IMR-90 (cell line): ENCODE results near the gene BCAS3. TPM values are rescaled to one million over a fixed set of nuclear protein-coding genes. Genes with fewer than 3 reads are reported as not detected.

Experiments used
- ATAC-seq: fragments of 200-7000 bp; cut with Tn5 transposase; 2 replicates; pipeline ENCODE4 v1.9.1; 2020; ENCODE audit warnings: low read depth, mild to moderate bottlenecking, moderate library complexity
- BruUV-seq: library from RNA; stranded (reverse); fragments of 400-500 nt; replicated peaks from 2 replicates; lab custom pipeline; 2021; lab: Mats Ljungman, UMichigan
- CTCF ChIA-PET: fragments of 300-600 bp; formaldehyde crosslinking; extraction: SDS; loops from one replicate; lab custom pipeline; 2021; ENCODE audit warnings: antibody characterized with exemption; lab: Yijun Ruan, JAX
- POLR2A ChIA-PET: fragments of 300-600 bp; sonication (Branson Sonifier 250); formaldehyde crosslinking; loops from one replicate; lab custom pipeline; 2022; ENCODE audit warnings: antibody characterized with exemption; ENCODE audit not compliant: unreplicated experiment; lab: Charles Lee
- DNase-seq: peaks from one replicate; pipeline ENCODE4 v3.0.0; 2013
- H2AFZ ChIP-seq: replicated peaks from 2 replicates; pipeline ENCODE3; 2013; ENCODE audit warnings: low read length, mild to moderate bottlenecking; ENCODE audit not compliant: poor library complexity
- H2AK5ac ChIP-seq: 2 replicates; pipeline ENCODE4 v1.6.1; 2013; ENCODE audit warnings: low read depth, low read length, inconsistent platforms
- H2AK9ac ChIP-seq: replicated peaks from 2 replicates; pipeline ENCODE3; 2013; ENCODE audit warnings: mild to moderate bottlenecking, low read depth, low read length, moderate library complexity; ENCODE audit not compliant: poor library complexity
- H2BK120ac ChIP-seq: 2 replicates; pipeline ENCODE4 v1.6.1; 2013; ENCODE audit warnings: low read depth, low read length, inconsistent platforms
- H2BK15ac ChIP-seq: 3 replicates; pipeline ENCODE4 v1.6.1; 2013; ENCODE audit warnings: low read depth, low read length, inconsistent platforms
- H2BK20ac ChIP-seq: 2 replicates; pipeline ENCODE4 v1.6.1; 2013; ENCODE audit warnings: low read depth, mild to moderate bottlenecking, inconsistent platforms, low read length, moderate library complexity
- H2BK5ac ChIP-seq: 2 replicates; pipeline ENCODE4 v1.6.1; 2013; ENCODE audit warnings: mild to moderate bottlenecking, low read depth, low read length, inconsistent platforms; ENCODE audit not compliant: poor library complexity, severe bottlenecking
- H3K14ac ChIP-seq: replicated peaks from 2 replicates; pipeline ENCODE4 v1.6.1; 2013; ENCODE audit warnings: low read depth, low read length, inconsistent platforms
- H3K18ac ChIP-seq: 2 replicates; pipeline ENCODE4 v1.6.1; 2013; ENCODE audit warnings: low read depth, low read length, control low read depth
- H3K23ac ChIP-seq: 2 replicates; pipeline ENCODE4 v1.6.1; 2013; ENCODE audit warnings: low read depth, low read length, inconsistent platforms
- H3K27ac ChIP-seq: 2 replicates; pipeline ENCODE4 v1.5.1; 2013; ENCODE audit warnings: mild to moderate bottlenecking, control low read depth, low read length; ENCODE audit not compliant: insufficient read depth
- H3K27me3 ChIP-seq: 2 replicates; pipeline ENCODE4 v1.6.1; 2013; ENCODE audit warnings: low read length; ENCODE audit not compliant: control insufficient read depth, insufficient read depth
- H3K36me3 ChIP-seq: 2 replicates; pipeline ENCODE4 v1.6.1; 2013; ENCODE audit warnings: low read length, mixed read lengths; ENCODE audit not compliant: control insufficient read depth, insufficient read depth
- H3K4ac ChIP-seq: 2 replicates; pipeline ENCODE4 v1.6.1; 2013; ENCODE audit warnings: low read depth, low read length, inconsistent platforms
- H3K4me1 ChIP-seq: 2 replicates; pipeline ENCODE4 v1.6.1; 2013; ENCODE audit warnings: low read length, mixed read lengths; ENCODE audit not compliant: control insufficient read depth, insufficient read depth
- H3K4me2 ChIP-seq: 2 replicates; pipeline ENCODE4 v1.6.1; 2013; ENCODE audit warnings: low read depth, mild to moderate bottlenecking, control low read depth, low read length, moderate library complexity
- H3K4me3 ChIP-seq: 2 replicates; pipeline ENCODE4 v1.5.1; 2013; ENCODE audit warnings: low read depth, mild to moderate bottlenecking, control low read depth, low read length, moderate library complexity; ENCODE audit not compliant: insufficient read depth
- H3K56ac ChIP-seq: 2 replicates; pipeline ENCODE4 v1.6.1; 2013; ENCODE audit warnings: low read length, inconsistent platforms; ENCODE audit not compliant: insufficient read depth; ENCODE audit errors: extremely low read depth
- H3K79me1 ChIP-seq, 2 experiments: 2 replicates each; pipeline ENCODE4 v1.6.1; 2013; ENCODE audit warnings: low read length in 2 of 2, inconsistent platforms in 1 of 2, low read depth in 1 of 2
- H3K9ac ChIP-seq: 2 replicates; pipeline ENCODE4 v1.6.1; 2013; ENCODE audit warnings: low read depth, low read length, control low read depth
- H3K9me1 ChIP-seq: 2 replicates; pipeline ENCODE4 v1.6.1; 2013; ENCODE audit warnings: low read length, inconsistent platforms; ENCODE audit not compliant: insufficient read depth
- H3K9me3 ChIP-seq: 2 replicates; pipeline ENCODE4 v1.6.1; 2013; ENCODE audit warnings: low read length; ENCODE audit not compliant: control insufficient read depth, insufficient read depth
- H4K20me1 ChIP-seq: 2 replicates; pipeline ENCODE4 v1.6.1; 2013; ENCODE audit warnings: low read length, inconsistent platforms; ENCODE audit not compliant: insufficient read depth
- H4K5ac ChIP-seq: 2 replicates; pipeline ENCODE4 v1.6.1; 2013; ENCODE audit warnings: mild to moderate bottlenecking, low read depth, low read length, control low read depth
- H4K8ac ChIP-seq, 2 experiments: 2 replicates each; pipeline ENCODE4 v1.6.1; 2013; ENCODE audit warnings: low read depth in 2 of 2, low read length in 2 of 2, control low read depth in 1 of 2, inconsistent platforms in 1 of 2
- H4K91ac ChIP-seq: 2 replicates; pipeline ENCODE4 v1.6.1; 2013; ENCODE audit warnings: low read depth, low read length, inconsistent platforms; ENCODE audit not compliant: insufficient read depth
- BHLHE40 ChIP-seq: fragments of 150-350 bp; IDR thresholded peaks from 2 replicates; pipeline ENCODE4 v1.6.1; 2016; ENCODE audit warnings: mild to moderate bottlenecking, low read depth, low read length
- CEBPB ChIP-seq: IDR thresholded peaks from 2 replicates; pipeline ENCODE4 v1.6.1; 2012; ENCODE audit warnings: low read depth, low read length, improper control_type of control experiment
- CHD1 ChIP-seq: IDR thresholded peaks from 2 replicates; pipeline ENCODE4 v1.6.1; 2012; ENCODE audit warnings: low read depth, low read length, improper control_type of control experiment
- CTCF ChIP-seq: conservative IDR thresholded peaks from 2 replicates; pipeline ENCODE4 v1.5.1; 2012; ENCODE audit warnings: mild to moderate bottlenecking, low read depth, low read length, improper control_type of control experiment
- ELK1 ChIP-seq: fragments of 150-350 bp; IDR thresholded peaks from 2 replicates; pipeline ENCODE4 v1.6.1; 2016; ENCODE audit warnings: low read depth, mild to moderate bottlenecking, low read length, moderate library complexity, borderline replicate concordance
- FOS ChIP-seq: fragments of 150-350 bp; IDR thresholded peaks from 2 replicates; pipeline ENCODE4 v1.6.1; 2016; ENCODE audit warnings: low read depth, low read length
- MAFK ChIP-seq: IDR thresholded peaks from 2 replicates; pipeline ENCODE4 v1.6.1; 2012; ENCODE audit warnings: low read depth, low read length, improper control_type of control experiment
- MAZ ChIP-seq: IDR thresholded peaks from 2 replicates; pipeline ENCODE4 v1.6.1; 2012; ENCODE audit warnings: low read depth, mild to moderate bottlenecking, low read length, improper control_type of control experiment, moderate library complexity, borderline replicate concordance
- MXI1 ChIP-seq: IDR thresholded peaks from 2 replicates; pipeline ENCODE4 v1.6.1; 2012; ENCODE audit warnings: low read depth, mild to moderate bottlenecking, low read length, moderate library complexity, borderline replicate concordance
- NFE2L2 ChIP-seq: fragments of 150-350 bp; IDR thresholded peaks from 2 replicates; pipeline ENCODE4 v1.6.1; 2016; ENCODE audit warnings: low read depth, mild to moderate bottlenecking, low read length
- POLR2A ChIP-seq: IDR thresholded peaks from 2 replicates; pipeline ENCODE4 v1.6.1; 2012; ENCODE audit warnings: mild to moderate bottlenecking, low read depth, low read length
- RAD21 ChIP-seq: IDR thresholded peaks from 2 replicates; pipeline ENCODE4 v1.6.1; 2012; ENCODE audit warnings: low read length, improper control_type of control experiment
- RCOR1 ChIP-seq: IDR thresholded peaks from 2 replicates; pipeline ENCODE4 v1.6.1; 2012; ENCODE audit warnings: mild to moderate bottlenecking, low read length, improper control_type of control experiment; ENCODE audit not compliant: insufficient replicate concordance
- RFX5 ChIP-seq: IDR thresholded peaks from 2 replicates; pipeline ENCODE4 v1.8.0; 2012; ENCODE audit warnings: low read depth, mild to moderate bottlenecking, low read length, moderate library complexity
- SMC3 ChIP-seq: fragments of 150-350 bp; IDR thresholded peaks from 2 replicates; pipeline ENCODE4 v1.6.1; 2016; ENCODE audit warnings: low read depth, mild to moderate bottlenecking, antibody characterized with exemption, low read length, moderate library complexity
- USF2 ChIP-seq: fragments of 150-350 bp; IDR thresholded peaks from 2 replicates; pipeline ENCODE4 v1.6.1; 2017; ENCODE audit warnings: mild to moderate bottlenecking, antibody characterized with exemption, low read length, low read depth
- WGBS, 2 experiments: methylation state at CpG; one replicate each; pipeline versions ENCODE4 v1.1.5 to v1.1.7; 2013; ENCODE audit warnings: missing lambda C conversion rate in 2 of 2; ENCODE audit not compliant: insufficient read length in 1 of 2; ENCODE audit errors: extremely low coverage in 2 of 2; 5-methylcytosine and 5-hydroxymethylcytosine counted together
- dilution Hi-C: fragments of 300-500 bp; cut with HindIII; formaldehyde crosslinking; loops from one replicate; pipeline ENCODE4 v1.14.3; 2018; ENCODE audit warnings: low sequenced_read_pairs; ENCODE audit not compliant: unreplicated experiment
- in situ Hi-C: fragments of 300-500 bp; cut with MboI; formaldehyde crosslinking; loops from 3 replicates; pipeline ENCODE4 v1.14.3; 2019; ENCODE audit warnings: low sequenced_read_pairs, inconsistent platforms, mixed read lengths
- intact Hi-C: fragments of 100-400 bp; cut with micrococcal nuclease; formaldehyde crosslinking; loops from 2 replicates; pipeline ENCODE4 v1.10.0; 2022
- polyA plus RNA-seq, 3 experiments: library from polyadenylated mRNA; depleted of rRNA; stranded (reverse); fragments of >200 nt; gene quantifications; 2 replicates each; pipeline ENCODE4 v1.2.3, GENCODE V29; 2012; ENCODE audit warnings: low replicate concordance in 1 of 3
- total RNA-seq: library from RNA; depleted of rRNA; stranded (reverse); fragments of >200 nt; gene quantifications from 2 replicates; pipeline ENCODE4 v1.2.3, GENCODE V29; 2012

The BCAS3 gene
- total and polyA plus RNA-seq, 2 of the 4 experiments (the other 2 are of a cell fraction), result 6.3 to 27.1 TPM

- Histone ChIP-seq H4K91ac (peak overlapping the region; percentile 60), H3K9ac (no peak overlapping the region), H3K4ac (peak overlapping the region; percentile 85), H4K20me1 (no peaks in the 10 kb centered on the region), H3K23ac (peak overlapping the region; percentile 40; the same call in 1 of the 2 replicates), H3K14ac (peak overlapping the region; percentile 79), H3K27me3 (no peaks in the 10 kb centered on the region), H2BK5ac (peak overlapping the region; percentile 6), H3K4me1 (peaks cover 20% of the 10 kb centered on the region), H3K9me3 (no peaks in the 10 kb centered on the region), H2BK20ac (peak overlapping the region; percentile 91), H2BK15ac (peak overlapping the region; percentile 74; the same call in 2 of the 3 replicates), H3K4me3 (no peak overlapping the region), H3K18ac (peak overlapping the region; percentile 26), H2AK9ac (no peak overlapping the region), H3K79me1 (peaks cover 5 to 26% of the 10 kb centered on the region in 2 experiments; a peak in 2 of 4 replicates), H2AK5ac (peak overlapping the region; percentile 80), H2BK120ac (peak overlapping the region; percentile 74), H3K36me3 (no peaks in the 10 kb centered on the region), H4K8ac (peak overlapping the region in 1 of 2 experiments; percentile 43; a peak in 2 of 4 replicates), H3K56ac (no peak overlapping the region), H4K5ac (peak overlapping the region; percentile 11), H2AFZ (no peak overlapping the region), H3K9me1 (peaks cover 16% of the 10 kb centered on the region), H3K27ac (no peak overlapping the region), H3K4me2 (peak overlapping the region; percentile 3; the same call in 1 of the 2 replicates)
- dilution Hi-C loops (no loop called here), in situ Hi-C loops (no loop called here), intact Hi-C loops (no loop called here)
- no CpG with 5 or more reads among the region's 2 CpGs for WGBS, 2 experiments
- no TSS peak for BruUV-seq
- ChIA-PET POLR2A (no interaction called here), CTCF (no interaction called here)
- no peak for DNase-seq
- TF ChIP-seq CTCF (no peak), RFX5 (no peak), CHD1 (no peak), CEBPB (no peak), ELK1 (no peak), MXI1 (no peak), NFE2L2 (no peak), MAFK (no peak), RCOR1 (no peak), USF2 (no peak), SMC3 (no peak), POLR2A (no peak), BHLHE40 (no peak), MAZ (no peak), FOS (no peak), RAD21 (no peak)
- ATAC-seq, result no peak
These were observed 616.6 kb downstream of the BCAS3 start for GRCh38 chr17:61294286-61294685.
